Liver (tissue), 9 donors: Measurements from ENCODE around the gene DOK5. TPM values are rescaled to one million over a fixed set of nuclear protein-coding genes. Genes with fewer than 3 reads are reported as not detected.

Experiments
- DNase-seq: peaks from one replicate; pipeline ENCODE4 v3.0.0-alpha.2; 2017; ENCODE audit warnings: low spot score
- H3K27ac ChIP-seq, 2 donors: one replicate each; pipeline ENCODE4 v1.7.0; 2013; ENCODE audit warnings: inconsistent platforms in 2 of 2, low read length in 2 of 2, control low read depth in 1 of 2, low read depth in 1 of 2, mild to moderate bottlenecking in 1 of 2
- H3K27me3 ChIP-seq, 4 donors: one replicate each; pipeline versions ENCODE4 v1.6.1 to v1.7.0; 2013; ENCODE audit warnings: low read length in 3 of 4, inconsistent platforms in 1 of 4, mild to moderate bottlenecking in 1 of 4, moderate library complexity in 1 of 4; ENCODE audit not compliant: control insufficient read depth in 4 of 4, insufficient read depth in 4 of 4
- H3K36me3 ChIP-seq, 4 donors: one replicate each; pipeline versions ENCODE4 v1.6.1 to v1.7.0; 2013; ENCODE audit warnings: low read length in 3 of 4, mild to moderate bottlenecking in 3 of 4, low read depth in 1 of 4, moderate library complexity in 1 of 4; ENCODE audit not compliant: control insufficient read depth in 4 of 4, insufficient read depth in 3 of 4
- H3K4me1 ChIP-seq, 4 donors: one replicate each; pipeline versions ENCODE4 v1.6.1 to v1.7.0; 2013; ENCODE audit warnings: low read length in 3 of 4, mild to moderate bottlenecking in 3 of 4, moderate library complexity in 1 of 4; ENCODE audit not compliant: control insufficient read depth in 4 of 4, insufficient read depth in 4 of 4
- H3K4me3 ChIP-seq, 3 donors: one replicate each; pipeline versions ENCODE4 v1.6.1 to v1.7.0; 2013; ENCODE audit warnings: low read length in 3 of 3, control low read depth in 1 of 3, low read depth in 1 of 3, mild to moderate bottlenecking in 1 of 3
- H3K9ac ChIP-seq, 2 donors: one replicate each; pipeline ENCODE4 v1.7.0; 2013; ENCODE audit warnings: low read length in 2 of 2, mild to moderate bottlenecking in 2 of 2, moderate library complexity in 2 of 2, control low read depth in 1 of 2, low read depth in 1 of 2
- H3K9me3 ChIP-seq, 4 donors: one replicate each; pipeline versions ENCODE4 v1.6.1 to v1.7.0; 2013; ENCODE audit warnings: low read length in 3 of 4; ENCODE audit not compliant: control insufficient read depth in 4 of 4
- FOXA1 ChIP-seq: IDR thresholded peaks from 2 replicates; pipeline ENCODE4 v1.6.1; 2016; ENCODE audit warnings: antibody characterized with exemption
- FOXA2 ChIP-seq: IDR thresholded peaks from 2 replicates; pipeline ENCODE4 v1.6.1; 2016; ENCODE audit warnings: antibody characterized with exemption
- HNF4A ChIP-seq, 2 donors: conservative IDR thresholded peaks; 2 replicates each; pipeline ENCODE4 v1.6.1; 2016; ENCODE audit warnings: antibody characterized with exemption in 2 of 2, mild to moderate bottlenecking in 2 of 2
- HNF4G ChIP-seq: IDR thresholded peaks from 2 replicates; pipeline ENCODE4 v1.6.1; 2016; ENCODE audit warnings: antibody characterized with exemption
- JUND ChIP-seq, 2 donors: IDR thresholded peaks; 2 replicates each; pipeline ENCODE4 v1.6.1; 2016; ENCODE audit warnings: antibody characterized with exemption in 2 of 2
- NR2F2 ChIP-seq: IDR thresholded peaks from 2 replicates; pipeline ENCODE4 v1.6.1; 2016; ENCODE audit warnings: antibody characterized with exemption
- RXRA ChIP-seq, 2 donors: IDR thresholded peaks; 2 replicates each; pipeline ENCODE4 v1.6.1; 2017 to 2018; ENCODE audit warnings: antibody characterized with exemption in 2 of 2, mild to moderate bottlenecking in 1 of 2
- SP1 ChIP-seq: IDR thresholded peaks from 2 replicates; pipeline ENCODE4 v1.6.1; 2018; ENCODE audit warnings: antibody characterized with exemption, mild to moderate bottlenecking
- YY1 ChIP-seq: IDR thresholded peaks from 2 replicates; pipeline ENCODE4 v1.6.1; 2016; ENCODE audit warnings: antibody characterized with exemption, mild to moderate bottlenecking
- WGBS: extraction: QIAGEN DNeasy Blood & Tissue Kit; methylation state at CpG from one replicate; pipeline ENCODE4 v1.1.7; 2013; 5-methylcytosine and 5-hydroxymethylcytosine counted together
- polyA plus RNA-seq, 2 donors: library from polyadenylated mRNA; stranded (reverse) in 1 of 2; unstranded in 1 of 2; fragments of 200-250 nt in 1 of 2; fragments of >200 nt in 1 of 2; fragmentation: Nextera tagmentation in 1 of 2; extraction: Ambion mirVana in 1 of 2; gene quantifications; one replicate each; pipeline versions ENCODE4 v1.2.1 to v1.2.3, GENCODE V29; 2013 to 2015
- total RNA-seq, 2 donors: library from RNA; depleted of rRNA; stranded (reverse); fragments of >200 nt; gene quantifications; one replicate each; pipeline ENCODE4 v1.2.3, GENCODE V29; 2014
- TF ChIP-seq, protein P1 (sequence below): fragments of 150-350 bp; IDR thresholded peaks from 2 replicates; pipeline ENCODE4 v1.5.1; 2017; ENCODE audit warnings: improper control_type of control experiment, low read depth, low read length; ENCODE audit not compliant: missing input control
- TF ChIP-seq, protein P2 (sequence below): IDR thresholded peaks from 2 replicates; pipeline ENCODE4 v1.6.1; 2016; ENCODE audit warnings: antibody characterized with exemption
- TF ChIP-seq, protein P3 (sequence below): IDR thresholded peaks from 2 replicates; pipeline ENCODE4 v1.6.1; 2016; ENCODE audit warnings: antibody characterized with exemption
- TF ChIP-seq, protein P4 (sequence below): IDR thresholded peaks from 2 replicates; pipeline ENCODE4 v1.6.1; 2016; ENCODE audit warnings: antibody characterized with exemption, mild to moderate bottlenecking
- TF ChIP-seq, protein P5 (sequence below): IDR thresholded peaks from 2 replicates; pipeline ENCODE4 v1.6.1; 2016; ENCODE audit warnings: antibody characterized with exemption
- donor health status: healthy.
- donor health status: healthy.
- donor health status: healthy.
- donor health status: healthy.
- donor health status: healthy.

DOK5 gene
- total and polyA plus RNA-seq, 4 donors, result 0.05 to 0.16 (median 0.09) TPM

DNA sequence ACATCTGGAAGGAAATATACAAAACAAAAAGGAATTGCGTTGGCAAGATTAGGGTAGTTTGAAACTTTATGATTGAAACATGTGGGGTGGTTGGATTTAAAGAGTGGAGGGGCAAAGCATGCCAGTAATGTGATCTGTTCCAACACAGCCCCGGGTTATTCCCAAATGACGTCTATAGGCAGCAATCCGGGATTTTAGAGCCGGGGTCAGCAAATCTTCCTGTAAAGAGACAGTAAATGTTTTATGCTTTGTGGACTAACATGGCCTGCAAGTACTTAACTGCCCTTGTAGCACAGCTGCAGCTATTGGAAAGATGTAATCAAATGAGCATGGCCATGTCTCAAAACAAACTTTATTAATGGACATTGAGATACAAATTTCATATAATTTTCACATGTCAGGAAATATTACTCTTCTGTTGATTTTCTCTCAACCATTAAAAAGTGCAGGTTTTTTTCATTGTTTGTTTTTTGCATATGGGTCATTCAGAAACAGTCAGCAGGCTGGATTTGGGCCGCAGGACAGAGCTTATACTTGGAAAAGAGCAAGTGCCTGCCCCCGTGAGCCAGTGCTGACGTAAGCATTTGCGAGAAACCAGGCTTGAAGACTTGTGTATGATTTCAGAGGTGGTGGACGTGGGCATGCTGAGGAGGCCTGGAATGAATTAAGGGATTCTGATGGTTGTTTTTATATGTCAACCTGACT, 136.5 kb downstream of the DOK5 start:
- Histone ChIP-seq H3K27ac (no peak overlapping the region), H3K9ac (no peak overlapping the region), H3K27me3 (peaks cover 0 to 3% (median 0%) of the 10 kb centered on the region in 4 donors), H3K4me1 (no peaks in the 10 kb centered on the region), H3K9me3 (no peaks in the 10 kb centered on the region), H3K4me3 (no peak overlapping the region), H3K36me3 (no peaks in the 10 kb centered on the region)
- DNase-seq, result no peak
- TF ChIP-seq FOXA1 (no peak), HNF4A (conservative IDR thresholded peaks at IDR 0.05) (no peak)
- WGBS, result 87% methylated on average over 10 of the region's 10 CpGs

DNA sequence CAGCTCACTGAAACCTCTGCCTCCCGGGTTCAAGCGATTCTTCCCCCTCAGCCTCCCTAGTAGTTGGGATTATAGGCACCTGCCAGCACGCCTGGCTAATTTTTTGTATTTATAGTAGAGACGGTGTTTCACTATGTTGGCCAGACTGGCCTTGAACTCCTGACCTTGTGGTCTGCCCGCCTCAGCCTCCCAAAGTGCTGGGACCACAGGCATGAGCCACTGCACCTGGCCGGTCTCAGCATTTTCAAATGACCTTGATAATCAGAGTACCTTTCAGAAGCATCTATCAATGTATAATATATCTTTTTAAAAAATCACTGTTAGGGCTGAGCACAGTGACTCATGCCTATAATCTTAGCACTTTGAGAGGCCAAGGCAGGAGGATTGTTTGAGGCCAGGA, 143.0 kb downstream of the DOK5 start:
- Histone ChIP-seq H3K4me1 (no peaks in the 10 kb centered on the region), H3K27me3 (peaks cover 0 to 3% (median 0%) of the 10 kb centered on the region in 4 donors), H3K9ac (no peak overlapping the region), H3K27ac (no peak overlapping the region), H3K9me3 (peaks cover 0 to 2% (median 0%) of the 10 kb centered on the region in 4 donors), H3K36me3 (no peaks in the 10 kb centered on the region), H3K4me3 (no peak overlapping the region)
- DNase-seq, result no peak
- WGBS, result 77% methylated on average over 6 of the region's 6 CpGs
- no peak for TF ChIP-seq NR2F2
- no peak for TF ChIP-seq SP1
- TF ChIP-seq FOXA1, result no peak
- TF ChIP-seq FOXA2, result no peak
- TF ChIP-seq, protein P1, sequence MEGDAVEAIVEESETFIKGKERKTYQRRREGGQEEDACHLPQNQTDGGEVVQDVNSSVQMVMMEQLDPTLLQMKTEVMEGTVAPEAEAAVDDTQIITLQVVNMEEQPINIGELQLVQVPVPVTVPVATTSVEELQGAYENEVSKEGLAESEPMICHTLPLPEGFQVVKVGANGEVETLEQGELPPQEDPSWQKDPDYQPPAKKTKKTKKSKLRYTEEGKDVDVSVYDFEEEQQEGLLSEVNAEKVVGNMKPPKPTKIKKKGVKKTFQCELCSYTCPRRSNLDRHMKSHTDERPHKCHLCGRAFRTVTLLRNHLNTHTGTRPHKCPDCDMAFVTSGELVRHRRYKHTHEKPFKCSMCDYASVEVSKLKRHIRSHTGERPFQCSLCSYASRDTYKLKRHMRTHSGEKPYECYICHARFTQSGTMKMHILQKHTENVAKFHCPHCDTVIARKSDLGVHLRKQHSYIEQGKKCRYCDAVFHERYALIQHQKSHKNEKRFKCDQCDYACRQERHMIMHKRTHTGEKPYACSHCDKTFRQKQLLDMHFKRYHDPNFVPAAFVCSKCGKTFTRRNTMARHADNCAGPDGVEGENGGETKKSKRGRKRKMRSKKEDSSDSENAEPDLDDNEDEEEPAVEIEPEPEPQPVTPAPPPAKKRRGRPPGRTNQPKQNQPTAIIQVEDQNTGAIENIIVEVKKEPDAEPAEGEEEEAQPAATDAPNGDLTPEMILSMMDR, result no peak
- no peak for TF ChIP-seq HNF4A (conservative IDR thresholded peaks at IDR 0.05)
- TF ChIP-seq, protein P2, sequence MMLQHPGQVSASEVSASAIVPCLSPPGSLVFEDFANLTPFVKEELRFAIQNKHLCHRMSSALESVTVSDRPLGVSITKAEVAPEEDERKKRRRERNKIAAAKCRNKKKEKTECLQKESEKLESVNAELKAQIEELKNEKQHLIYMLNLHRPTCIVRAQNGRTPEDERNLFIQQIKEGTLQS, result no peak
- no peak for TF ChIP-seq RXRA (IDR thresholded peaks at IDR 0.05)
- no peak for TF ChIP-seq JUND (IDR thresholded peaks at IDR 0.05)
- TF ChIP-seq, protein P3, sequence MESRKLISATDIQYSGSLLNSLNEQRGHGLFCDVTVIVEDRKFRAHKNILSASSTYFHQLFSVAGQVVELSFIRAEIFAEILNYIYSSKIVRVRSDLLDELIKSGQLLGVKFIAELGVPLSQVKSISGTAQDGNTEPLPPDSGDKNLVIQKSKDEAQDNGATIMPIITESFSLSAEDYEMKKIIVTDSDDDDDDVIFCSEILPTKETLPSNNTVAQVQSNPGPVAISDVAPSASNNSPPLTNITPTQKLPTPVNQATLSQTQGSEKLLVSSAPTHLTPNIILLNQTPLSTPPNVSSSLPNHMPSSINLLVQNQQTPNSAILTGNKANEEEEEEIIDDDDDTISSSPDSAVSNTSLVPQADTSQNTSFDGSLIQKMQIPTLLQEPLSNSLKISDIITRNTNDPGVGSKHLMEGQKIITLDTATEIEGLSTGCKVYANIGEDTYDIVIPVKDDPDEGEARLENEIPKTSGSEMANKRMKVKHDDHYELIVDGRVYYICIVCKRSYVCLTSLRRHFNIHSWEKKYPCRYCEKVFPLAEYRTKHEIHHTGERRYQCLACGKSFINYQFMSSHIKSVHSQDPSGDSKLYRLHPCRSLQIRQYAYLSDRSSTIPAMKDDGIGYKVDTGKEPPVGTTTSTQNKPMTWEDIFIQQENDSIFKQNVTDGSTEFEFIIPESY, result no peak
- no peak for TF ChIP-seq YY1
- TF ChIP-seq, protein P4, sequence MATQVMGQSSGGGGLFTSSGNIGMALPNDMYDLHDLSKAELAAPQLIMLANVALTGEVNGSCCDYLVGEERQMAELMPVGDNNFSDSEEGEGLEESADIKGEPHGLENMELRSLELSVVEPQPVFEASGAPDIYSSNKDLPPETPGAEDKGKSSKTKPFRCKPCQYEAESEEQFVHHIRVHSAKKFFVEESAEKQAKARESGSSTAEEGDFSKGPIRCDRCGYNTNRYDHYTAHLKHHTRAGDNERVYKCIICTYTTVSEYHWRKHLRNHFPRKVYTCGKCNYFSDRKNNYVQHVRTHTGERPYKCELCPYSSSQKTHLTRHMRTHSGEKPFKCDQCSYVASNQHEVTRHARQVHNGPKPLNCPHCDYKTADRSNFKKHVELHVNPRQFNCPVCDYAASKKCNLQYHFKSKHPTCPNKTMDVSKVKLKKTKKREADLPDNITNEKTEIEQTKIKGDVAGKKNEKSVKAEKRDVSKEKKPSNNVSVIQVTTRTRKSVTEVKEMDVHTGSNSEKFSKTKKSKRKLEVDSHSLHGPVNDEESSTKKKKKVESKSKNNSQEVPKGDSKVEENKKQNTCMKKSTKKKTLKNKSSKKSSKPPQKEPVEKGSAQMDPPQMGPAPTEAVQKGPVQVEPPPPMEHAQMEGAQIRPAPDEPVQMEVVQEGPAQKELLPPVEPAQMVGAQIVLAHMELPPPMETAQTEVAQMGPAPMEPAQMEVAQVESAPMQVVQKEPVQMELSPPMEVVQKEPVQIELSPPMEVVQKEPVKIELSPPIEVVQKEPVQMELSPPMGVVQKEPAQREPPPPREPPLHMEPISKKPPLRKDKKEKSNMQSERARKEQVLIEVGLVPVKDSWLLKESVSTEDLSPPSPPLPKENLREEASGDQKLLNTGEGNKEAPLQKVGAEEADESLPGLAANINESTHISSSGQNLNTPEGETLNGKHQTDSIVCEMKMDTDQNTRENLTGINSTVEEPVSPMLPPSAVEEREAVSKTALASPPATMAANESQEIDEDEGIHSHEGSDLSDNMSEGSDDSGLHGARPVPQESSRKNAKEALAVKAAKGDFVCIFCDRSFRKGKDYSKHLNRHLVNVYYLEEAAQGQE, result no peak
- TF ChIP-seq, protein P5, sequence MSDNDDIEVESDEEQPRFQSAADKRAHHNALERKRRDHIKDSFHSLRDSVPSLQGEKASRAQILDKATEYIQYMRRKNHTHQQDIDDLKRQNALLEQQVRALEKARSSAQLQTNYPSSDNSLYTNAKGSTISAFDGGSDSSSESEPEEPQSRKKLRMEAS, result no peak
- TF ChIP-seq HNF4G, result no peak
